Parathyroid adenoma (tissue), 2 donors: ENCODE data around the gene CHCHD2.
"Not testable (repeated sequence)": the region's sequence is repeated elsewhere in the genome, so short reads cannot be mapped to it uniquely, and the experiment has no call there.

Experiments used
- H2AFZ ChIP-seq: fragments of 300-600 bp; sonication (generic); one replicate; pipeline ENCODE4 v1.7.0; 2017; ENCODE audit warnings: antibody characterized with exemption, mild to moderate bottlenecking
- H3K27ac ChIP-seq: fragments of 300-600 bp; sonication (generic); one replicate; pipeline ENCODE4 v1.7.0; 2017
- H3K27me3 ChIP-seq: fragments of 300-600 bp; sonication (generic); one replicate; pipeline ENCODE4 v1.7.0; 2017; ENCODE audit warnings: low read length; ENCODE audit not compliant: control insufficient read depth, insufficient read depth
- H3K36me3 ChIP-seq: fragments of 300-600 bp; sonication (generic); one replicate; pipeline ENCODE4 v1.7.0; 2017; ENCODE audit warnings: low read length; ENCODE audit not compliant: control insufficient read depth, insufficient read depth
- H3K4me1 ChIP-seq: fragments of 300-600 bp; sonication (generic); one replicate; pipeline ENCODE4 v1.7.0; 2017; ENCODE audit warnings: control low read depth
- H3K4me2 ChIP-seq: fragments of 300-600 bp; sonication (generic); one replicate; pipeline ENCODE4 v1.7.0; 2017; ENCODE audit warnings: low read length
- H3K4me3 ChIP-seq: fragments of 300-600 bp; sonication (generic); one replicate; pipeline ENCODE4 v1.7.0; 2017; ENCODE audit warnings: low read depth, low read length
- H3K79me2 ChIP-seq: fragments of 300-600 bp; sonication (generic); one replicate; pipeline ENCODE4 v1.7.0; 2017; ENCODE audit warnings: control low read depth
- H3K9ac ChIP-seq: fragments of 300-600 bp; sonication (generic); one replicate; pipeline ENCODE4 v1.7.0; 2017; ENCODE audit warnings: mild to moderate bottlenecking
- H3K9me3 ChIP-seq: fragments of 300-600 bp; sonication (generic); one replicate; pipeline ENCODE4 v1.7.0; 2017; ENCODE audit warnings: low read length; ENCODE audit not compliant: control insufficient read depth
- TF ChIP-seq, protein P1 (sequence below): fragments of 300-600 bp; sonication (generic); IDR thresholded peaks from one replicate; pipeline ENCODE4 v1.7.0; 2017; ENCODE audit warnings: antibody characterized with exemption, mild to moderate bottlenecking
- donor health status: primary hyperparathyroidism.

Gene CHCHD2

GRCh38 chr7:56106108-56107073 lies at the start of gene CHCHD2:
Gene CHCHD2 (minus strand): TSS chr7:56106476. CDS start chr7:56106413, 63 bp downstream.
- H3K36me3 ChIP-seq = no peaks in the 10 kb centered on the region
- H3K4me1 ChIP-seq = no peaks in the 10 kb centered on the region
- no peaks in the 10 kb centered on the region for H3K9me3 ChIP-seq
- TF ChIP-seq, protein P1, sequence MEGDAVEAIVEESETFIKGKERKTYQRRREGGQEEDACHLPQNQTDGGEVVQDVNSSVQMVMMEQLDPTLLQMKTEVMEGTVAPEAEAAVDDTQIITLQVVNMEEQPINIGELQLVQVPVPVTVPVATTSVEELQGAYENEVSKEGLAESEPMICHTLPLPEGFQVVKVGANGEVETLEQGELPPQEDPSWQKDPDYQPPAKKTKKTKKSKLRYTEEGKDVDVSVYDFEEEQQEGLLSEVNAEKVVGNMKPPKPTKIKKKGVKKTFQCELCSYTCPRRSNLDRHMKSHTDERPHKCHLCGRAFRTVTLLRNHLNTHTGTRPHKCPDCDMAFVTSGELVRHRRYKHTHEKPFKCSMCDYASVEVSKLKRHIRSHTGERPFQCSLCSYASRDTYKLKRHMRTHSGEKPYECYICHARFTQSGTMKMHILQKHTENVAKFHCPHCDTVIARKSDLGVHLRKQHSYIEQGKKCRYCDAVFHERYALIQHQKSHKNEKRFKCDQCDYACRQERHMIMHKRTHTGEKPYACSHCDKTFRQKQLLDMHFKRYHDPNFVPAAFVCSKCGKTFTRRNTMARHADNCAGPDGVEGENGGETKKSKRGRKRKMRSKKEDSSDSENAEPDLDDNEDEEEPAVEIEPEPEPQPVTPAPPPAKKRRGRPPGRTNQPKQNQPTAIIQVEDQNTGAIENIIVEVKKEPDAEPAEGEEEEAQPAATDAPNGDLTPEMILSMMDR = no peak
- H3K79me2 ChIP-seq = peaks cover 10% of the 10 kb centered on the region
- H3K27me3 ChIP-seq = no peaks in the 10 kb centered on the region
- H3K9ac ChIP-seq = peak within 1 kb of the TSS; percentile 97
- peak within 1 kb of the TSS; percentile 96 for H3K27ac ChIP-seq
- peak within 1 kb of the TSS; percentile 73 for H3K4me2 ChIP-seq
- peak within 1 kb of the TSS; percentile 93 for H2AFZ ChIP-seq
- H3K4me3 ChIP-seq = peak within 1 kb of the TSS; percentile 95

DNA sequence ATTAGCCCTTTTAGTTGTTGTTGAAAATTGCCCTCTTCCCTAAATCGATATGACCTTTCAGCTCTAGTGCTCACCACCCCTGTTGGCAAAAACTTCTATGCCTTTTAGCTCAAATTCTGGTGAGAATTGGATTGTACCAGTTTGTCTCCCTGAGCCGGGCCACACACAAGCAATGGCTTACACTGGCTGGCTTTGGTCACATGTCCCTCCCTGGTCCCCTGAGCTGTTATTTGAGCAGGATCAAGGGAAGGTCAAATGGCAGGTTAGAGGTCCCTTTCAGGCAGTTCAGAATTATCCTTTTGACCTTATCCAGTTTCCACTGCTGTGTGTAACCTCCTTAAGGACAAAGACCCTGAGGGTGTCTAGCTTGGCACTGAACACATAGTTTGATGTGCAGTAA lies 24.8 kb upstream of the CHCHD2 start:
- H2AFZ ChIP-seq, H3K4me2 ChIP-seq, H3K27me3 ChIP-seq, H3K4me3 ChIP-seq, H3K9me3 ChIP-seq, H3K4me1 ChIP-seq, H3K79me2 ChIP-seq, H3K9ac ChIP-seq, H3K36me3 ChIP-seq, H3K27ac ChIP-seq: not testable (repeated sequence)

DNA sequence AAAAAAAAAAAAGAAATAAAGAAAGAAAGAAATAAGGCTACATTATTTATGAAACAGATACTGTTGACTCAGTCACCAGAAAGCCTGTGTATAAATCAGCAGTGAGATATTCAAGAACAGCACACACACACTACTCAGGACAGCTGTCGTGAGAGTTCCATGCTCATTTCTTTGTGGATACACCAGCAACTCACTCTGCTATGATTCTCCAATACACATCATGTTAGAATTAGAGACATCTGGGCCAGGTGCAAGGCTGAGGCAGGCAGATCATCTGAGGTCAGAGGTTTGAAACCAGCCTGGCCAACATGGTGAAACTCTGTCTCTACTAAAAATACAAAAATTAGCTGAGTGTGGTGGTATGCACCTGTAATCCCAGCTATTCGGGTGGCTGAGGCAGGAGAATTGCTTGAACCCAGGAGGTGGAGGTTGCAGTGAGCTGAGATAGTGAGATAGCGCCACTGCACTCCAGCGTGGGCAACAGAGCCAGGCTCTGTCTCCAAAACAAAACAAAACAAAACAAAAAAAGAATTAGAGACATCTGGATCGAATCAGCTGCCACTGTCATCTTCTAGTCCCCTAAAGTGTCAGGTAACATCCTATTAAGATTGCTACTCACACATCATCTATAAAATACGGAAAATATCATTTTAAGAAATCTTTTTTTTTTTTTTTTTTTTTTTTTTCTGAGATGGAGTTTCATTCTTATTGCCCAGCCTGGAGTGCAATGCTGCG lies 21.1 kb upstream of the CHCHD2 start:
- TF ChIP-seq, protein P1 = no peak
- Histone ChIP-seq H2AFZ (no peak overlapping the region), H3K4me1 (no peaks in the 10 kb centered on the region), H3K9ac (no peak overlapping the region), H3K27ac (no peak overlapping the region), H3K27me3 (no peaks in the 10 kb centered on the region), H3K36me3 (no peaks in the 10 kb centered on the region), H3K79me2 (no peaks in the 10 kb centered on the region), H3K9me3 (no peaks in the 10 kb centered on the region), H3K4me2 (no peak overlapping the region), H3K4me3 (no peak overlapping the region)

DNA sequence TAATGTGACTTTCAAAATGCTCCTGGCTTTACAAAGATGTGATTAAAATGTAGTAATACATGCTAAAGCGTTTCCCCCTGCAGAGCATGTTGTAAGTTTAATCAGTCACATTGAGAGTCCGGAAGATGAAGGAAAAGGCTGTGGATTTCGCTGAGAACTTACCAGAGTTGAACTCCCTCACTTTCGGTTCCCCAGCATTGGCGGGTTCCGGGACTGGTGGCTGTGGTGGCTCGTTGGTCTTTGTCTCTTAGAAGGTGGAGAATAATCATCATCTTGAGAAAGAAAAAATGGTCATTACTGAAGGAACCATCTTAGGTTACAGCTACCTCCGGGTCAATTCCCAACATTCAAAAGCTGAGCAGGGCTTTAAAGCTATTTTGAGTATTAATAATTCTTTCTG lies 19.6 kb upstream of the CHCHD2 start:
- H3K9ac ChIP-seq = no peak overlapping the region
- H3K27ac ChIP-seq = no peak overlapping the region
- H3K4me1 ChIP-seq = no peaks in the 10 kb centered on the region
- H2AFZ ChIP-seq = no peak overlapping the region
- no peaks in the 10 kb centered on the region for H3K79me2 ChIP-seq
- no peaks in the 10 kb centered on the region for H3K36me3 ChIP-seq
- TF ChIP-seq, protein P1 = no peak
- no peak overlapping the region for H3K4me3 ChIP-seq
- no peaks in the 10 kb centered on the region for H3K27me3 ChIP-seq
- H3K9me3 ChIP-seq = no peaks in the 10 kb centered on the region
- H3K4me2 ChIP-seq = no peak overlapping the region

DNA sequence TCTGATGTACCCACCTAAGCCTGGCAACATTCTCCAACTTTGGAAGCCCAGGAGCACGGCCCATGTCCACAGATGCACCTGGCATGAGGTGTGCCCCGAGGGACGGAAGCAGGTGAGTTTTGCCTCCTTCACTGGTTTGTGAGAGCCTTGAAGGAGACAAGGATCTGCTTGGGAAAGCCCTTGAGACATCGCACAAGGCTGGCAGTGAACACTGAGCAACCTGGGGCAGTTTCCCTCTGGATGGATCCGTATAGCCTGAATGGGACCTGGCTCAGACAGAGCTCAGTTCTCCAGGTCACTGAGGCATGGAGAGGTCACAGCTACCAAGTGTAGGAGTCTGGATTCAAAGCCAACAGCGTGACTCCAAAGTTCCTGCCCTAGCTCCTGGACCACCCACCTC lies 18.7 kb upstream of the CHCHD2 start:
- TF ChIP-seq, protein P1 = no peak
- H3K36me3 ChIP-seq = no peaks in the 10 kb centered on the region
- no peak overlapping the region for H3K4me2 ChIP-seq
- no peak overlapping the region for H3K9ac ChIP-seq
- no peak overlapping the region for H2AFZ ChIP-seq
- H3K4me3 ChIP-seq = no peak overlapping the region
- no peaks in the 10 kb centered on the region for H3K9me3 ChIP-seq
- no peaks in the 10 kb centered on the region for H3K27me3 ChIP-seq
- H3K79me2 ChIP-seq = no peaks in the 10 kb centered on the region
- no peaks in the 10 kb centered on the region for H3K4me1 ChIP-seq
- no peak overlapping the region for H3K27ac ChIP-seq
